ENCODE data around the gene STYXL1. TPM values are rescaled to one million over a fixed set of nuclear protein-coding genes. Genes with fewer than 3 reads are reported as not detected.
"Not testable (repeated sequence)": the region's sequence is repeated elsewhere in the genome, so short reads cannot be mapped to it uniquely, and the experiment has no call there.

Gene STYXL1
- total RNA-seq, 1 donor from 2014 or later, result 46.3 TPM

DNA sequence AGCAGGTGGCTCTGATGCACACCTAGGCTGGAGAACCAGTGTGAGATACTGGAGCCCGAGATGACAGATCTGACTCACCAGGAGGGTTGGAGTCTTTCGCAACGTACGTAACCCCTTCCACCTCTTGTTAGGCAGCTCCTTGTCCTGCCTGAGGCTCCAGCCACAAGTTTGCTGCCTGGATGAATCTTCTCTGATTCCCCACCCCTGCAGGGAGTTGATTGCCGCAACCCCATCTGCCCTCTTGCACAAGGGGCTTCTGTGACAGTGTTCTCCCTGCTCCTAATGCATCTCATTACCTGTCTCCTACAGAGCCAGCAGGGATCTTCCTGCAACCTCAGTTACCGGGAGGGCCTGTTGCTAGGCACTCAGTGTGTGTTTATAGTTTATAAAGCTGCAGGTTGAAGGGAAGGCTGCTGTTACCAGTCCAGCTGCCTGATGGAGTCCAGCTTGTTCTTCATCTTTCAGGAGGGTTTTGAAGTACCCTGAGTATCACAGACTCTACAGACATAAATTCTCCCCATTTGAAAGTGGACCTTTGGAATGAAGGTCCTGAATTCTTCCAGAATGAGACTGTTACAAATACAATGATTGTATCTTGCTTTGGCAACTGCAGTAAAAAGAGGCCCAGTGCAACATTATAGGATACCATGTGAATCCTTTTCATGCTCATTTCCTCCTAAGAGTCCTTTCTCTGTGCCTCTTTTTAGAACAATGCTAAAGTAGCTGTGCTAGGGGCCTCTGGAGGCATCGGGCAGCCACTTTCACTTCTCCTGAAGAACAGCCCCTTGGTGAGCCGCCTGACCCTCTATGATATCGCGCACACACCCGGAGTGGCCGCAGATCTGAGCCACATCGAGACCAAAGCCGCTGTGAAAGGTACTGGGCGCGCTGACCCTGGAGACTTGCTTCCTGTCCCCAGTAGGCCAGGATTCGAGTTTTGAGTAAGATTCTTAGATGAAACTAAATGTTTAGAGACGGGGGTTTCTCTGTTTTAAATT, 6.6 kb upstream of the STYXL1 start:
- H3K4me3 Mint-ChIP-seq (ENCODE audit: unreplicated experiment), result no peak overlapping the region
- peaks cover 2% of the 10 kb centered on the region for H3K27me3 Mint-ChIP-seq (ENCODE audit: unreplicated experiment)
- TF ChIP-seq, protein P1, sequence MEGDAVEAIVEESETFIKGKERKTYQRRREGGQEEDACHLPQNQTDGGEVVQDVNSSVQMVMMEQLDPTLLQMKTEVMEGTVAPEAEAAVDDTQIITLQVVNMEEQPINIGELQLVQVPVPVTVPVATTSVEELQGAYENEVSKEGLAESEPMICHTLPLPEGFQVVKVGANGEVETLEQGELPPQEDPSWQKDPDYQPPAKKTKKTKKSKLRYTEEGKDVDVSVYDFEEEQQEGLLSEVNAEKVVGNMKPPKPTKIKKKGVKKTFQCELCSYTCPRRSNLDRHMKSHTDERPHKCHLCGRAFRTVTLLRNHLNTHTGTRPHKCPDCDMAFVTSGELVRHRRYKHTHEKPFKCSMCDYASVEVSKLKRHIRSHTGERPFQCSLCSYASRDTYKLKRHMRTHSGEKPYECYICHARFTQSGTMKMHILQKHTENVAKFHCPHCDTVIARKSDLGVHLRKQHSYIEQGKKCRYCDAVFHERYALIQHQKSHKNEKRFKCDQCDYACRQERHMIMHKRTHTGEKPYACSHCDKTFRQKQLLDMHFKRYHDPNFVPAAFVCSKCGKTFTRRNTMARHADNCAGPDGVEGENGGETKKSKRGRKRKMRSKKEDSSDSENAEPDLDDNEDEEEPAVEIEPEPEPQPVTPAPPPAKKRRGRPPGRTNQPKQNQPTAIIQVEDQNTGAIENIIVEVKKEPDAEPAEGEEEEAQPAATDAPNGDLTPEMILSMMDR (IDR thresholded peaks at IDR 0.05; ENCODE audit: unreplicated experiment), result no peak
- DNase-seq (ENCODE audit: low spot score), result no peak
- no peak overlapping the region for H3K27ac Mint-ChIP-seq (ENCODE audit: unreplicated experiment)
- no peaks in the 10 kb centered on the region for H3K9me3 Mint-ChIP-seq (ENCODE audit: unreplicated experiment)
- peaks cover 16% of the 10 kb centered on the region for H3K36me3 Mint-ChIP-seq (ENCODE audit: low read depth, unreplicated experiment)
- peaks cover 4% of the 10 kb centered on the region for H3K4me1 Mint-ChIP-seq (ENCODE audit: unreplicated experiment)

DNA sequence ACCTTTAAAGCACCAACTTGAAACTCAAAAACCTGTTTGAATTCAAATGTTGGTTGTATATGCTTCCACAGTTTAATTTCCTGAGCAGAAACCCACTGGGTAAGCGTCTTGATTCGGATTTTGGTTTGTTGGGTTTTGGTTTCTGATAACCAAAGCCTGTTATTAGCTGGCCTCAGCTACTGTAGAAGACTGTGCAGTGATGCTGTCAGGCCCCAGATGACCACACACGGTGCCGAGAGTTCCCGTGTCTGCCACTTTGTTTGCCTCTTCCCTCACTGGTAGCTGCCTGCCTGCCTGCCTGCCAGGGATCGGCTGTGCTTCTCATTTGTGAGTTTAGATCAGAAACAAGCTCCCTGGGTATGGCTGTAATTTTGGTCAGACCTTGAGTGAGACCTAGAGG, 5.7 kb upstream of the STYXL1 start:
- TF ChIP-seq, protein P1 (IDR thresholded peaks at IDR 0.05; ENCODE audit: unreplicated experiment), result no peak
- no peaks in the 10 kb centered on the region for H3K9me3 Mint-ChIP-seq (ENCODE audit: unreplicated experiment)
- no peak overlapping the region for H3K27ac Mint-ChIP-seq (ENCODE audit: unreplicated experiment)
- DNase-seq (ENCODE audit: low spot score), result no peak
- no peak overlapping the region for H3K4me3 Mint-ChIP-seq (ENCODE audit: unreplicated experiment)
- peaks cover 18% of the 10 kb centered on the region for H3K36me3 Mint-ChIP-seq (ENCODE audit: low read depth, unreplicated experiment)
- H3K27me3 Mint-ChIP-seq (ENCODE audit: unreplicated experiment), result peaks cover 2% of the 10 kb centered on the region
- peaks cover 12% of the 10 kb centered on the region for H3K4me1 Mint-ChIP-seq (ENCODE audit: unreplicated experiment)

DNA sequence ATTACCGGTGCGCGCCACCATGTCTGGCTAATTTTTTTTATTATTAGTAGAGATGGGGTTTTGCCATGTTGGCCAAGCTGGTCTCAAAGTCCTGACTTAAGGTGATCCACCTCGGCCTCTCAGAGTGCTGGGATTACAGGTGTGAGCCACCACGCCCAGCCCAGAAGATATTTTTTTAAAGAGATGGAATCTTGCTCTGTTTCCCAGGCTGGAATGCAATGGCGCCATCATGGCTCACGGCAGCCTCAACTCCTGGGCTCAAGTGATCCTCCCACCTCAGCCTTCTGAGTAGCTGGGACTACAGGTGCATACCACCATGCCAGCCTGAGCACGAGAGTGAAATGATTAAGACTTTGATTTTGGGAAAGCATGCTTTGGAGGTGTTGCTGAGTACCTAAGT, 4.9 kb upstream of the STYXL1 start:
- peaks cover 13% of the 10 kb centered on the region for H3K4me1 Mint-ChIP-seq (ENCODE audit: unreplicated experiment)

DNA sequence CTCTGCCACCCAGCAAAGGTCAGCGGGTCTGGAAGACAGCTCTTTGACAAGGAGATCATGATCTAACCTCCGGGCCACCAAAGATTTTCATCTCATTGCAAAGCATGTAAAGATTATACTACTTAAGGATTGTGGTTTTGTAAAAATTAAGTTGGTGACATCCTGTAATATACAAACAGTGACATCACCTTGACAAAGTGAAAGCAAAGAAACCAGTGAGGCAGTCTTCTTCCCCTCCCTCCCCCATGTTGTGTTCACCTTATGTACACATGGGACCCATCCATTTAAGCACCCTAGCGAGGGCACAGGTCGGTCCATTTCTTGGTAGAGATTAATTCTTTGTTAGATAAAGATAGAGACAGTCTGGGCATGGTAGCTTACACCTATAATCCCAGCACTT, 4.0 kb upstream of the STYXL1 start:
- no peak overlapping the region for H3K4me3 Mint-ChIP-seq (ENCODE audit: unreplicated experiment)
- TF ChIP-seq, protein P1 (IDR thresholded peaks at IDR 0.05; ENCODE audit: unreplicated experiment), result no peak
- H3K9me3 Mint-ChIP-seq (ENCODE audit: unreplicated experiment), result no peaks in the 10 kb centered on the region
- peaks cover 13% of the 10 kb centered on the region for H3K4me1 Mint-ChIP-seq (ENCODE audit: unreplicated experiment)
- no peak for DNase-seq (ENCODE audit: low spot score)
- peaks cover 17% of the 10 kb centered on the region for H3K36me3 Mint-ChIP-seq (ENCODE audit: low read depth, unreplicated experiment)
- H3K27ac Mint-ChIP-seq (ENCODE audit: unreplicated experiment), result no peak overlapping the region
- peaks cover 5% of the 10 kb centered on the region for H3K27me3 Mint-ChIP-seq (ENCODE audit: unreplicated experiment)

More for the DNA sequence above, 4.9 kb upstream of the STYXL1 start:
- not testable (repeated sequence) for H3K27me3 Mint-ChIP-seq (ENCODE audit: unreplicated experiment); H3K4me3 Mint-ChIP-seq (ENCODE audit: unreplicated experiment); H3K27ac Mint-ChIP-seq (ENCODE audit: unreplicated experiment); DNase-seq (ENCODE audit: low spot score); H3K9me3 Mint-ChIP-seq (ENCODE audit: unreplicated experiment)
- peaks cover 18% of the 10 kb centered on the region for H3K36me3 Mint-ChIP-seq (ENCODE audit: low read depth, unreplicated experiment)

DNA sequence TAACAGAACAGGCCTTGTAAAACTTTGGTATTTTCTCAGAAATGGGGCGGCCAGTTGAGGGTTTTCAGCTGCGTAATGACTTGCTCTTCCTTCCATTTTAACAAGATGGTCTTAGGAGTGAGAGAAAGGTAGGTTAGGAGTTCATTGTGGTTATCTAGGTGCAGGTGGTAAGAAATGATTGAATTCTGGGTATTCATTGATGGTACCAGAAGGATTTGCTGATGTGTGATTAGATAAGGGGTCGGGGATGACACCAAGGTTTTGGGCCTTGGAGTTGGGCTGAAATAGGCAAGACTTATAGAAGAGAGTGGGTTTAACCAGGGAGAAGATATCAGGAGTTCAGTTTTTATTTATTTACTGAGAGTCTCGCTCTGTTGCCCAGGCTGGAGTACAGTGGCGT, 2.7 kb upstream of the STYXL1 start:
- Mint-ChIP-seq H3K4me1 (ENCODE audit: unreplicated experiment) (peaks cover 18% of the 10 kb centered on the region), H3K27ac (ENCODE audit: unreplicated experiment) (peak overlapping the region; percentile 75), H3K9me3 (ENCODE audit: unreplicated experiment) (no peaks in the 10 kb centered on the region), H3K4me3 (ENCODE audit: unreplicated experiment) (peak overlapping the region; percentile 39), H3K36me3 (ENCODE audit: low read depth, unreplicated experiment) (peaks cover 17% of the 10 kb centered on the region), H3K27me3 (ENCODE audit: unreplicated experiment) (peaks cover 5% of the 10 kb centered on the region)
- TF ChIP-seq, protein P1 (IDR thresholded peaks at IDR 0.05; ENCODE audit: unreplicated experiment), result no peak
- DNase-seq (ENCODE audit: low spot score), result no peak

All from endothelial cell (in vitro differentiated cells).